Measurements from ENCODE around the gene GRIA3.

GRCh38 chrX:123184866-123185276, 793 bp downstream of the GRIA3 start:
- TF ChIP-seq CTCF (IDR thresholded peaks at IDR 0.05; ENCODE audit: insufficient read depth, low read depth, low read length), result no peak
- TF ChIP-seq EZH2 (IDR thresholded peaks at IDR 0.05; ENCODE audit: insufficient read depth, low read length), result no peak
